ENCODE measurements around the gene RNF223. TPM values are rescaled to one million over a fixed set of nuclear protein-coding genes. Genes with fewer than 3 reads are reported as not detected.
A peak's percentile ranks its signal among the peaks of the same experiment; 100 is the strongest.

The RNF223 gene
- total RNA-seq, 1 experiment from 2014 or later: 0.08 TPM

- no peak overlapping the region for H3K4me3 ChIP-seq (ENCODE audit: low read depth in 2 of 2, low read length in 2 of 2)
- H3K9me3 ChIP-seq (ENCODE audit: control insufficient read depth, insufficient read depth, low read depth, low read length): peaks cover 3% of the 10 kb centered on the region; the same call in 1 of the 2 replicates
- intact Hi-C loops (cut with micrococcal nuclease; ENCODE audit: unreplicated experiment): no loop called here
- POLR2A ChIA-PET: no interaction called here
- H3K36me3 ChIP-seq (ENCODE audit: control insufficient read depth, insufficient read depth, low read length): no peaks in the 10 kb centered on the region
- TF ChIP-seq TCF7L2 (IDR thresholded peaks at IDR 0.05; ENCODE audit: low read depth, low read length) (no peak), CTCF (IDR thresholded peaks at IDR 0.05) (no peak), SIN3A (IDR thresholded peaks at IDR 0.05; ENCODE audit: borderline replicate concordance, insufficient read depth, low read depth, low read length) (no peak), POLR2AphosphoS5 (IDR thresholded peaks at IDR 0.05; ENCODE audit: low read depth, low read length) (no peak), REST (IDR thresholded peaks at IDR 0.05; ENCODE audit: insufficient read depth in 1 of 2, low read depth in 2 of 2, low read length in 1 of 2) (no peak)
- H3K27ac ChIP-seq (ENCODE audit: low read length): no peak overlapping the region
- H3K27me3 ChIP-seq (ENCODE audit: control insufficient read depth, insufficient read depth, low read length): no peaks in the 10 kb centered on the region
- ATAC-seq: no peak
- in situ Hi-C loops (cut with HindIII; ENCODE audit: low pct_unique_long_range_greater_than_20kb, low sequenced_read_pairs): no loop called here
- CTCF ChIA-PET: no interaction called here
- peaks cover 7% of the 10 kb centered on the region for H3K4me1 ChIP-seq (ENCODE audit: control insufficient read depth, insufficient read depth, low read length)
- no TSS peak for BruUV-seq (replicated peaks)
- DNase-seq (ENCODE audit: low read depth, low spot score): no peak
Measured at GRCh38 chr1:1117469-1117831, 43.3 kb upstream of the RNF223 start.

GRCh38 chr1:1116701-1117468 is 42.8 kb upstream of the RNF223 start:
- no peak for ATAC-seq
- POLR2A ChIA-PET: no interaction called here
- H3K4me1 ChIP-seq (ENCODE audit: control insufficient read depth, insufficient read depth, low read length): peaks cover 3% of the 10 kb centered on the region; the same call in 1 of the 2 replicates
- CTCF ChIA-PET: no interaction called here
- in situ Hi-C loops (cut with HindIII; ENCODE audit: low pct_unique_long_range_greater_than_20kb, low sequenced_read_pairs): no loop called here
- no peak for DNase-seq (ENCODE audit: low read depth, low spot score)
- peak overlapping the region; percentile 58 to 63 for H3K4me3 ChIP-seq (ENCODE audit: low read depth in 2 of 2, low read length in 2 of 2)
- no peak overlapping the region for H3K27ac ChIP-seq (ENCODE audit: low read length)
- peaks cover 3% of the 10 kb centered on the region; the same call in 1 of the 2 replicates for H3K9me3 ChIP-seq (ENCODE audit: control insufficient read depth, insufficient read depth, low read depth, low read length)
- H3K27me3 ChIP-seq (ENCODE audit: control insufficient read depth, insufficient read depth, low read length): no peaks in the 10 kb centered on the region
- BruUV-seq (replicated peaks): no TSS peak
- intact Hi-C loops (cut with micrococcal nuclease; ENCODE audit: unreplicated experiment): no loop called here
- no peaks in the 10 kb centered on the region for H3K36me3 ChIP-seq (ENCODE audit: control insufficient read depth, insufficient read depth, low read length)
- TF ChIP-seq CTCF (IDR thresholded peaks at IDR 0.05): no peak
- TF ChIP-seq SIN3A (IDR thresholded peaks at IDR 0.05; ENCODE audit: borderline replicate concordance, insufficient read depth, low read depth, low read length): no peak
- no peak for TF ChIP-seq REST (IDR thresholded peaks at IDR 0.05; ENCODE audit: insufficient read depth in 1 of 2, low read depth in 2 of 2, low read length in 1 of 2)
- no peak for TF ChIP-seq TCF7L2 (IDR thresholded peaks at IDR 0.05; ENCODE audit: low read depth, low read length)
- TF ChIP-seq POLR2AphosphoS5 (IDR thresholded peaks at IDR 0.05; ENCODE audit: low read depth, low read length): no peak

Measured in Panc1 (cell line).